ENCODE data around the gene APLN.

GRCh38 chrX:129612396-129612795 is 42.4 kb downstream of the APLN start:
- TF ChIP-seq CTCF (IDR thresholded peaks at IDR 0.05): no peak
- TF ChIP-seq POLR2A (IDR thresholded peaks at IDR 0.05): no peak
- TF ChIP-seq POLR2AphosphoS5 (IDR thresholded peaks at IDR 0.05): no peak

Measured in sigmoid colon (tissue), 4 donors.